OCI-LY1 (cell line): ENCODE results near the gene LINS1.

Experiments
- H2AFZ ChIP-seq: fragments of 200-600 bp; sonication (generic), shearing (Covaris generic); 2 replicates; pipeline ENCODE4 v1.6.0; 2014; ENCODE audit warnings: antibody characterized with exemption, mild to moderate bottlenecking, low read length
- H3F3A ChIP-seq: fragments of 200-600 bp; sonication (generic), shearing (Covaris generic); 2 replicates; pipeline ENCODE4 v1.6.0; 2014; ENCODE audit warnings: mild to moderate bottlenecking, antibody characterized with exemption, low read length, moderate library complexity; ENCODE audit not compliant: insufficient read depth
- H3K27ac ChIP-seq: fragments of 200-600 bp; sonication (generic); 2 replicates; pipeline ENCODE4 v1.5.1; 2014; ENCODE audit warnings: low read length, mixed run types, mild to moderate bottlenecking, low read depth; ENCODE audit not compliant: poor library complexity, severe bottlenecking
- H3K27me3 ChIP-seq: fragments of 200-600 bp; sonication (generic); 2 replicates; pipeline ENCODE4 v1.6.0; 2014; ENCODE audit warnings: antibody characterized with exemption, mild to moderate bottlenecking, low read length, moderate library complexity; ENCODE audit not compliant: insufficient read depth
- H3K36me3 ChIP-seq: fragments of 200-600 bp; sonication (generic); 2 replicates; pipeline ENCODE4 v1.6.1; 2014; ENCODE audit warnings: mild to moderate bottlenecking, antibody characterized with exemption, low read length, moderate library complexity, mixed read lengths; ENCODE audit not compliant: insufficient read depth
- H3K4me1 ChIP-seq: fragments of 200-600 bp; sonication (generic); 2 replicates; pipeline ENCODE4 v1.5.1; 2014; ENCODE audit warnings: mild to moderate bottlenecking, low read length, moderate library complexity; ENCODE audit not compliant: insufficient read depth, severe bottlenecking
- H3K4me2 ChIP-seq: fragments of 200-600 bp; sonication (generic), shearing (Covaris generic); 2 replicates; pipeline ENCODE4 v1.6.1; 2014; ENCODE audit warnings: low read length
- H3K4me3 ChIP-seq: fragments of 200-600 bp; sonication (generic); 2 replicates; pipeline ENCODE4 v1.5.1; 2014; ENCODE audit warnings: low read length, low read depth, mild to moderate bottlenecking, mixed read lengths; ENCODE audit not compliant: poor library complexity, severe bottlenecking
- H3K79me2 ChIP-seq: fragments of 200-600 bp; shearing (Covaris generic); 2 replicates; pipeline ENCODE4 v1.6.1; 2016; ENCODE audit warnings: mixed run types, low read length, mixed read lengths; ENCODE audit not compliant: insufficient read depth
- H3K9ac ChIP-seq: fragments of 200-600 bp; sonication (generic), shearing (Covaris generic); 2 replicates; pipeline ENCODE4 v1.6.1; 2014; ENCODE audit warnings: mild to moderate bottlenecking, low read length, mixed read lengths
- H3K9me2 ChIP-seq: fragments of 200-600 bp; sonication (generic), shearing (Covaris generic); 2 replicates; pipeline ENCODE4 v1.6.1; 2014; ENCODE audit warnings: low read depth, mild to moderate bottlenecking, low read length, mixed read lengths
- H3K9me3 ChIP-seq: fragments of 200-600 bp; shearing (Covaris generic); 2 replicates; pipeline ENCODE4 v1.6.1; 2014; ENCODE audit warnings: low read length, mixed read lengths
- H4K20me1 ChIP-seq: fragments of 200-600 bp; sonication (generic), shearing (Covaris generic); 2 replicates; pipeline ENCODE4 v1.6.0; 2016; ENCODE audit warnings: mild to moderate bottlenecking, low read length; ENCODE audit not compliant: insufficient read depth
- EZH2 ChIP-seq: fragments of 200-600 bp; sonication (generic), shearing (Covaris generic); IDR thresholded peaks from 2 replicates; pipeline ENCODE4 v1.8.0; 2017; ENCODE audit warnings: borderline replicate concordance, mixed run types, mild to moderate bottlenecking, antibody characterized with exemption, low read length, moderate library complexity, mixed read lengths
- TF ChIP-seq, protein P1 (sequence below): fragments of 200-600 bp; sonication (generic), shearing (Covaris generic); IDR thresholded peaks from 2 replicates; pipeline ENCODE4 v1.5.1; 2017; ENCODE audit warnings: mild to moderate bottlenecking, antibody characterized with exemption, low read length, moderate library complexity, mixed read lengths

The LINS1 gene

DNA sequence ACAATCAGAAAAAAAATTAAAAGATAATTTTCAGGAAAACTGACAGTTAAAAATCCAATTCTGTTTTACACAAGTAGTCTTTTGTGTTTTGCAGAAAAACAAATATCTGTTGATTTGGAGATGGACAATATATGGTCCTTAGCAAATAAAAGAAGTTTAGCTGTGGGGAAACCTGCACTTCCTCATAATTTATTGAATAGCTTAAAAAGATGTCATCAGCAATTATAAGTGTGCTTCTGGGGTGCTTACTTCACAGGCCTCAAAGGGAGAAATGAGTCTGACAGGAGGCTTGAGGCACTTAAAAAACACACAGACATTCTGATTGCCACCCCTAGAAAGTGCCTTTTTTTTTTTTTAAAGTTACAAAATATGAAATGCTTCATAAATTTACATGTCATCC lies 41.7 kb downstream of the LINS1 start:
- H3K36me3 ChIP-seq: no peaks in the 10 kb centered on the region
- no peaks in the 10 kb centered on the region for H3K27me3 ChIP-seq
- no peaks in the 10 kb centered on the region for H4K20me1 ChIP-seq
- H3K4me2 ChIP-seq: no peak overlapping the region
- no peak overlapping the region for H3K27ac ChIP-seq
- H3K4me1 ChIP-seq: no peaks in the 10 kb centered on the region
- no peak overlapping the region for H3K9ac ChIP-seq
- H2AFZ ChIP-seq: no peak overlapping the region
- no peak overlapping the region for H3K4me3 ChIP-seq
- no peaks in the 10 kb centered on the region for H3F3A ChIP-seq
- no peaks in the 10 kb centered on the region for H3K9me3 ChIP-seq
- TF ChIP-seq EZH2: no peak
- TF ChIP-seq, protein P1, sequence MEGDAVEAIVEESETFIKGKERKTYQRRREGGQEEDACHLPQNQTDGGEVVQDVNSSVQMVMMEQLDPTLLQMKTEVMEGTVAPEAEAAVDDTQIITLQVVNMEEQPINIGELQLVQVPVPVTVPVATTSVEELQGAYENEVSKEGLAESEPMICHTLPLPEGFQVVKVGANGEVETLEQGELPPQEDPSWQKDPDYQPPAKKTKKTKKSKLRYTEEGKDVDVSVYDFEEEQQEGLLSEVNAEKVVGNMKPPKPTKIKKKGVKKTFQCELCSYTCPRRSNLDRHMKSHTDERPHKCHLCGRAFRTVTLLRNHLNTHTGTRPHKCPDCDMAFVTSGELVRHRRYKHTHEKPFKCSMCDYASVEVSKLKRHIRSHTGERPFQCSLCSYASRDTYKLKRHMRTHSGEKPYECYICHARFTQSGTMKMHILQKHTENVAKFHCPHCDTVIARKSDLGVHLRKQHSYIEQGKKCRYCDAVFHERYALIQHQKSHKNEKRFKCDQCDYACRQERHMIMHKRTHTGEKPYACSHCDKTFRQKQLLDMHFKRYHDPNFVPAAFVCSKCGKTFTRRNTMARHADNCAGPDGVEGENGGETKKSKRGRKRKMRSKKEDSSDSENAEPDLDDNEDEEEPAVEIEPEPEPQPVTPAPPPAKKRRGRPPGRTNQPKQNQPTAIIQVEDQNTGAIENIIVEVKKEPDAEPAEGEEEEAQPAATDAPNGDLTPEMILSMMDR: no peak
- no peaks in the 10 kb centered on the region for H3K79me2 ChIP-seq
- no peaks in the 10 kb centered on the region for H3K9me2 ChIP-seq

DNA sequence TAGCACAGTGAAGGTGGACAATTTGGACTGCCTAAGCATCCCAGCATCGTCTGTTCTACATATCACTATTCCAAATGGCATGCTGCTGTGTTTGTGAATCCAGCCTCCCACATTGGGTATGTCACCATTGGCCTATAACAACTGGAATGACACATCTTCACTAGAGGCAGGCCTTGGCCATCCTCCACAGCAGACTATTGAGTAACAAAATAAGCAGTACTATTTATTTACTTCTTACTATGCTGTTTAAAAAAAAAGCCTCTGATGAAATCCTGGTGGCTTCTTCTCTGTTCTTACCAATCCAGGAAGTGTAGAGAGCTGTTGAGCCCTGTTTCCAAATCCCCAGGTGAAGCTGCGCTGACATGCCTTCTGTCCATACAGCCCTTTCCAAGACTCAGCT lies 42.7 kb downstream of the LINS1 start:
- Histone ChIP-seq H3K9me3 (no peaks in the 10 kb centered on the region), H2AFZ (no peak overlapping the region), H4K20me1 (no peaks in the 10 kb centered on the region), H3K36me3 (no peaks in the 10 kb centered on the region), H3K9me2 (no peaks in the 10 kb centered on the region), H3K4me3 (no peak overlapping the region), H3F3A (no peaks in the 10 kb centered on the region), H3K27me3 (no peaks in the 10 kb centered on the region), H3K4me2 (no peak overlapping the region), H3K27ac (no peak overlapping the region), H3K79me2 (no peaks in the 10 kb centered on the region), H3K9ac (no peak overlapping the region), H3K4me1 (no peaks in the 10 kb centered on the region)
- TF ChIP-seq, protein P1: no peak
- no peak for TF ChIP-seq EZH2

DNA sequence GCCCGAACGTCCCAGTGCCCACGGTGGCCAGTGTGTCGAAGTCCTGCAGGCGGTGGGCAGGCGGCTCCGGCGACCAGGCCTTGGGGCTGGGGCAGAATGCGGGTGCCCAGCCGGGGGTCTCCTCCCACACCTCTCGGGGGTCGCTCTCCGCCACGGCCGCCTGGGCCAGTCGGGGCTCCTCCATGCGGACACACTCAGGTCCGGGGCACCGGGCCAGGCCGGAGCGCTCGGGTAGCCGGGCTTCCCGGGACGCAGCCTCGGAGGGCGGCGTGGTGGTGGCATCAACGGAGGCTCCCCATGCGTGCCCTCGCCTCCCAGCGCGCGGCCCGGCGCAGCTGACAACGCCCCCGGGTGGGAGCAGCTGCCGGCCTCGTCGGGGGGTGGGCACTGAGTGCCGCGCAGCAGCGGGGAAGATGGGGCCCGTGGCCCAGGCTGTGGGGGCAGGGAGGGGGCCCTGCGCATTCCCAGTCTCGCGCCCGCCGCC lies 43.2 kb downstream of the LINS1 start:
- Histone ChIP-seq H3K27ac (no peak overlapping the region), H3K36me3 (no peaks in the 10 kb centered on the region), H3F3A (no peaks in the 10 kb centered on the region), H3K4me3 (no peak overlapping the region), H3K79me2 (no peaks in the 10 kb centered on the region), H3K9me3 (no peaks in the 10 kb centered on the region), H4K20me1 (no peaks in the 10 kb centered on the region), H3K9ac (no peak overlapping the region), H2AFZ (no peak overlapping the region), H3K9me2 (no peaks in the 10 kb centered on the region), H3K4me2 (no peak overlapping the region), H3K27me3 (no peaks in the 10 kb centered on the region), H3K4me1 (no peaks in the 10 kb centered on the region)
- no peak for TF ChIP-seq EZH2
- TF ChIP-seq, protein P1: no peak
